ENCODE data around the gene ATF7IP2. TPM values are rescaled to one million over a fixed set of nuclear protein-coding genes. Genes with fewer than 3 reads are reported as not detected.

The ATF7IP2 gene
- total and polyA plus RNA-seq, 4 donors, result 14.3 to 60.4 (median 30.1) TPM

DNA sequence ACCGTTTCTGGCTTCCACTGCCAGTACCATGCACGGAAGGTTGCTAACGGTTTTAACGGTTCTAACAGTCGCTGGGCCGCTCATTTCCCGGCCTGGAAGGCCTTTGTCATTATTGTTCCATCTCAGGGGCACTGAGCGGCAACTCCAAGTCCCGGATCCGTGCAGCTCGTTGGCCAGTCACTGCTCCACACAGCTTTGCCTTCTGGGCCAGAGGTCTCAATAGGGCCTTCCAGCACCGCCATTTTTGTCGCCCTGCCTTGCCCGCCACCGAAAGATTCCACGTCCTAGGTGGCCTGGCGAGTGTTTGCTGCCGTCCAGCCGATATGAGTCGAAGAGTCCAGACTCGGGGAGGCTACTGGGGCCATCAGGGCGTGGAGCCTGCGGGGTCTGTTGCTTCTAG, 30.3 kb upstream of the ATF7IP2 start:
- no peaks in the 10 kb centered on the region for H3K36me3 ChIP-seq (ENCODE audit: control insufficient read depth in 4 of 4, insufficient read depth in 3 of 4, low read depth in 1 of 4, low read length in 3 of 4)

GRCh38 chr16:10356870-10357842, 28.7 kb upstream of the ATF7IP2 start:
- no peak for DNase-seq (ENCODE audit: low spot score)
- Histone ChIP-seq H3K9me3 (ENCODE audit: control insufficient read depth in 4 of 4, low read length in 3 of 4) (peaks cover 0 to 4% (median 0%) of the 10 kb centered on the region in 4 donors), H3K27me3 (ENCODE audit: control insufficient read depth in 4 of 4, insufficient read depth in 4 of 4, low read length in 3 of 4) (no peaks in the 10 kb centered on the region), H3K27ac (ENCODE audit: low read depth in 1 of 2, low read length in 2 of 2) (no peak overlapping the region), H3K36me3 (ENCODE audit: control insufficient read depth in 4 of 4, insufficient read depth in 3 of 4, low read depth in 1 of 4, low read length in 3 of 4) (no peaks in the 10 kb centered on the region), H3K4me1 (ENCODE audit: control insufficient read depth in 4 of 4, insufficient read depth in 4 of 4, low read length in 3 of 4) (peaks cover 0 to 11% (median 6%) of the 10 kb centered on the region in 4 donors), H3K9ac (ENCODE audit: low read depth in 1 of 2, low read length in 2 of 2) (no peak overlapping the region), H3K4me3 (ENCODE audit: low read depth in 1 of 3, low read length in 3 of 3) (no peak overlapping the region)
- 87% methylated on average over 11 of the region's 11 CpGs for WGBS
- TF ChIP-seq RXRA (IDR thresholded peaks at IDR 0.05), result no peak
- no peak for TF ChIP-seq TAF1 (conservative IDR thresholded peaks at IDR 0.05)
- no peak for TF ChIP-seq HNF4G (IDR thresholded peaks at IDR 0.05)
- TF ChIP-seq YY1 (IDR thresholded peaks at IDR 0.05), result no peak
- no peak for TF ChIP-seq RAD21 (IDR thresholded peaks at IDR 0.05)
- TF ChIP-seq EGR1 (IDR thresholded peaks at IDR 0.05; ENCODE audit: low read depth in 2 of 2), result no peak
- no peak for TF ChIP-seq ATF3 (IDR thresholded peaks at IDR 0.05)
- TF ChIP-seq FOXA1 (IDR thresholded peaks at IDR 0.05), result no peak
- no peak for TF ChIP-seq NR2F2 (IDR thresholded peaks at IDR 0.05)
- TF ChIP-seq ZBTB33 (IDR thresholded peaks at IDR 0.05), result no peak
- no peak for TF ChIP-seq JUND (IDR thresholded peaks at IDR 0.05)

More for the DNA sequence above, 30.3 kb upstream of the ATF7IP2 start:
- Histone ChIP-seq H3K9me3 (ENCODE audit: control insufficient read depth in 4 of 4, low read length in 3 of 4) (peaks cover 0 to 4% (median 0%) of the 10 kb centered on the region in 4 donors), H3K4me1 (ENCODE audit: control insufficient read depth in 4 of 4, insufficient read depth in 4 of 4, low read length in 3 of 4) (peaks cover 0 to 7% (median 6%) of the 10 kb centered on the region in 4 donors), H3K4me3 (ENCODE audit: low read depth in 1 of 3, low read length in 3 of 3) (no peak overlapping the region), H3K27me3 (ENCODE audit: control insufficient read depth in 4 of 4, insufficient read depth in 4 of 4, low read length in 3 of 4) (no peaks in the 10 kb centered on the region), H3K27ac (ENCODE audit: low read depth in 1 of 2, low read length in 2 of 2) (no peak overlapping the region), H3K9ac (ENCODE audit: low read depth in 1 of 2, low read length in 2 of 2) (no peak overlapping the region)
- DNase-seq (ENCODE audit: low spot score), result no peak
- no peak for TF ChIP-seq CTCF (IDR thresholded peaks at IDR 0.05; ENCODE audit: low read depth, low read length, missing input control)
- TF ChIP-seq HNF4A (conservative IDR thresholded peaks at IDR 0.05), result no peak
- no peak for TF ChIP-seq SP1 (IDR thresholded peaks at IDR 0.05)
- TF ChIP-seq FOXA1 (IDR thresholded peaks at IDR 0.05), result no peak
- TF ChIP-seq TAF1 (conservative IDR thresholded peaks at IDR 0.05), result no peak
- TF ChIP-seq, protein P1, sequence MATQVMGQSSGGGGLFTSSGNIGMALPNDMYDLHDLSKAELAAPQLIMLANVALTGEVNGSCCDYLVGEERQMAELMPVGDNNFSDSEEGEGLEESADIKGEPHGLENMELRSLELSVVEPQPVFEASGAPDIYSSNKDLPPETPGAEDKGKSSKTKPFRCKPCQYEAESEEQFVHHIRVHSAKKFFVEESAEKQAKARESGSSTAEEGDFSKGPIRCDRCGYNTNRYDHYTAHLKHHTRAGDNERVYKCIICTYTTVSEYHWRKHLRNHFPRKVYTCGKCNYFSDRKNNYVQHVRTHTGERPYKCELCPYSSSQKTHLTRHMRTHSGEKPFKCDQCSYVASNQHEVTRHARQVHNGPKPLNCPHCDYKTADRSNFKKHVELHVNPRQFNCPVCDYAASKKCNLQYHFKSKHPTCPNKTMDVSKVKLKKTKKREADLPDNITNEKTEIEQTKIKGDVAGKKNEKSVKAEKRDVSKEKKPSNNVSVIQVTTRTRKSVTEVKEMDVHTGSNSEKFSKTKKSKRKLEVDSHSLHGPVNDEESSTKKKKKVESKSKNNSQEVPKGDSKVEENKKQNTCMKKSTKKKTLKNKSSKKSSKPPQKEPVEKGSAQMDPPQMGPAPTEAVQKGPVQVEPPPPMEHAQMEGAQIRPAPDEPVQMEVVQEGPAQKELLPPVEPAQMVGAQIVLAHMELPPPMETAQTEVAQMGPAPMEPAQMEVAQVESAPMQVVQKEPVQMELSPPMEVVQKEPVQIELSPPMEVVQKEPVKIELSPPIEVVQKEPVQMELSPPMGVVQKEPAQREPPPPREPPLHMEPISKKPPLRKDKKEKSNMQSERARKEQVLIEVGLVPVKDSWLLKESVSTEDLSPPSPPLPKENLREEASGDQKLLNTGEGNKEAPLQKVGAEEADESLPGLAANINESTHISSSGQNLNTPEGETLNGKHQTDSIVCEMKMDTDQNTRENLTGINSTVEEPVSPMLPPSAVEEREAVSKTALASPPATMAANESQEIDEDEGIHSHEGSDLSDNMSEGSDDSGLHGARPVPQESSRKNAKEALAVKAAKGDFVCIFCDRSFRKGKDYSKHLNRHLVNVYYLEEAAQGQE (IDR thresholded peaks at IDR 0.05), result no peak
- TF ChIP-seq GABPA (IDR thresholded peaks at IDR 0.05 in 1 of 2, conservative IDR thresholded peaks at IDR 0.05 in 1 of 2), result no peak
- no peak for TF ChIP-seq RXRA (IDR thresholded peaks at IDR 0.05)
- TF ChIP-seq RAD21 (IDR thresholded peaks at IDR 0.05), result no peak
- no peak for TF ChIP-seq EGR1 (IDR thresholded peaks at IDR 0.05; ENCODE audit: low read depth in 2 of 2)
- WGBS, result 97% methylated on average over 23 of the region's 23 CpGs
